H7 (cell line): ENCODE results near the gene PHACTR1. TPM values are rescaled to one million over a fixed set of nuclear protein-coding genes. Genes with fewer than 3 reads are reported as not detected.
"Not testable (repeated sequence)": the region's sequence is repeated elsewhere in the genome, so short reads cannot be mapped to it uniquely, and the experiment has no call there.

Experiments used
- DNase-seq: peaks from one replicate; pipeline ENCODE4 v3.0.0; 2012
- H3K27me3 ChIP-seq: 2 replicates; pipeline ENCODE4 v1.6.0; 2011; ENCODE audit warnings: mild to moderate bottlenecking, low read length; ENCODE audit not compliant: control insufficient read depth, insufficient read depth
- H3K36me3 ChIP-seq: replicated peaks from 2 replicates; pipeline ENCODE4 v1.5.1; 2011; ENCODE audit warnings: low read length; ENCODE audit not compliant: control insufficient read depth, insufficient read depth
- H3K4me3 ChIP-seq: 2 replicates; pipeline ENCODE4 v1.5.1; 2011; ENCODE audit warnings: low read depth, mild to moderate bottlenecking, control low read depth, low read length, moderate library complexity; ENCODE audit not compliant: insufficient read depth
- total RNA-seq: library from RNA; depleted of rRNA; stranded (reverse); fragments of >200 nt; shearing (Covaris generic); gene quantifications from 2 replicates; pipeline ENCODE4 v1.2.3, GENCODE V29; 2014

PHACTR1 gene
- total RNA-seq, 1 experiment from 2014 or later: 3.3 TPM

- no peaks in the 10 kb centered on the region for H3K27me3 ChIP-seq
- no peak overlapping the region for H3K4me3 ChIP-seq
- no peak for DNase-seq
- no peaks in the 10 kb centered on the region for H3K36me3 ChIP-seq
These were observed 522.2 kb downstream of the PHACTR1 start for GRCh38 chr6:13238640-13239216.

- H3K36me3 ChIP-seq: no peaks in the 10 kb centered on the region
- DNase-seq: no peak
- H3K27me3 ChIP-seq: no peaks in the 10 kb centered on the region
- no peak overlapping the region for H3K4me3 ChIP-seq
These were observed 523.2 kb downstream of the PHACTR1 start for GRCh38 chr6:13239530-13240455.

- no peak for DNase-seq
- no peaks in the 10 kb centered on the region for H3K36me3 ChIP-seq
- no peaks in the 10 kb centered on the region for H3K27me3 ChIP-seq
- H3K4me3 ChIP-seq: no peak overlapping the region
These were observed 524.8 kb downstream of the PHACTR1 start for GRCh38 chr6:13241364-13241763.

- Histone ChIP-seq H3K27me3 (no peaks in the 10 kb centered on the region), H3K4me3 (no peak overlapping the region), H3K36me3 (no peaks in the 10 kb centered on the region)
- no peak for DNase-seq
These were observed 525.6 kb downstream of the PHACTR1 start for GRCh38 chr6:13242178-13242577.

GRCh38 chr6:13242590-13242989 is 526.0 kb downstream of the PHACTR1 start:
- DNase-seq: no peak
- Histone ChIP-seq H3K36me3 (no peaks in the 10 kb centered on the region), H3K27me3 (no peaks in the 10 kb centered on the region), H3K4me3 (no peak overlapping the region)

- Histone ChIP-seq H3K36me3 (no peaks in the 10 kb centered on the region), H3K27me3 (no peaks in the 10 kb centered on the region), H3K4me3 (no peak overlapping the region)
- no peak for DNase-seq
These were observed 526.5 kb downstream of the PHACTR1 start for GRCh38 chr6:13243033-13243432.

GRCh38 chr6:13243745-13244144 is 527.2 kb downstream of the PHACTR1 start:
- H3K27me3 ChIP-seq, H3K36me3 ChIP-seq, H3K4me3 ChIP-seq, DNase-seq: not testable (repeated sequence)

- no peaks in the 10 kb centered on the region for H3K27me3 ChIP-seq
- no peak for DNase-seq
- no peak overlapping the region for H3K4me3 ChIP-seq
- no peaks in the 10 kb centered on the region for H3K36me3 ChIP-seq
These were observed 531.1 kb downstream of the PHACTR1 start for GRCh38 chr6:13247627-13248026.

GRCh38 chr6:13248053-13248452 is 531.5 kb downstream of the PHACTR1 start:
- no peak for DNase-seq
- no peaks in the 10 kb centered on the region for H3K27me3 ChIP-seq
- no peaks in the 10 kb centered on the region for H3K36me3 ChIP-seq
- H3K4me3 ChIP-seq: no peak overlapping the region

- DNase-seq: no peak
- H3K4me3 ChIP-seq: no peak overlapping the region
- no peaks in the 10 kb centered on the region for H3K27me3 ChIP-seq
- no peaks in the 10 kb centered on the region for H3K36me3 ChIP-seq
These were observed 532.0 kb downstream of the PHACTR1 start for GRCh38 chr6:13248584-13248985.

- DNase-seq: no peak
- Histone ChIP-seq H3K36me3 (no peaks in the 10 kb centered on the region), H3K27me3 (no peaks in the 10 kb centered on the region), H3K4me3 (no peak overlapping the region)
These were observed 532.4 kb downstream of the PHACTR1 start for GRCh38 chr6:13248994-13249393.

GRCh38 chr6:13249817-13250216 is 533.2 kb downstream of the PHACTR1 start:
- Histone ChIP-seq H3K4me3 (no peak overlapping the region), H3K27me3 (no peaks in the 10 kb centered on the region), H3K36me3 (no peaks in the 10 kb centered on the region)
- DNase-seq: no peak

GRCh38 chr6:13250703-13251102 is 534.1 kb downstream of the PHACTR1 start:
- Histone ChIP-seq H3K4me3 (no peak overlapping the region), H3K36me3 (no peaks in the 10 kb centered on the region), H3K27me3 (no peaks in the 10 kb centered on the region)
- no peak for DNase-seq

GRCh38 chr6:13251242-13251641 is 534.7 kb downstream of the PHACTR1 start:
- no peak for DNase-seq
- H3K36me3 ChIP-seq: no peaks in the 10 kb centered on the region
- H3K4me3 ChIP-seq: no peak overlapping the region
- H3K27me3 ChIP-seq: no peaks in the 10 kb centered on the region

- H3K4me3 ChIP-seq: no peak overlapping the region
These were observed 536.2 kb downstream of the PHACTR1 start for GRCh38 chr6:13252790-13253189.

More at GRCh38 chr6:13252790-13253189, 536.2 kb downstream of the PHACTR1 start:
- Histone ChIP-seq H3K36me3 (no peaks in the 10 kb centered on the region), H3K27me3 (no peaks in the 10 kb centered on the region)
- DNase-seq: no peak
